COLO668 (cell line): ENCODE data around the gene PDGFA.

Experiments used
- DNase-seq: peaks from one replicate; lab custom pipeline; 2025; ENCODE audit not compliant: unreplicated experiment; lab: John Stamatoyannopoulos, UW

Gene PDGFA

GRCh38 chr7:519484-520390 is at the start of gene PDGFA:
Gene PDGFA, minus strand, starts transcription at chr7:519846. Its CDS starts 845 bp downstream, at chr7:519001.
- peak; percentile 85 for DNase-seq

GRCh38 chr7:568031-568951 is 48.6 kb upstream of the PDGFA start:
- no peak for DNase-seq

- DNase-seq: no peak
These were observed 47.7 kb upstream of the PDGFA start for GRCh38 chr7:567305-567883.

GRCh38 chr7:566100-566499 is 46.5 kb upstream of the PDGFA start:
- no peak for DNase-seq

GRCh38 chr7:564176-564865 is 44.7 kb upstream of the PDGFA start:
- no peak for DNase-seq

GRCh38 chr7:563629-564170 is 44.1 kb upstream of the PDGFA start:
- no peak for DNase-seq

GRCh38 chr7:562789-563628 is 43.4 kb upstream of the PDGFA start:
- DNase-seq: no peak

- DNase-seq: no peak
These were observed 42.7 kb upstream of the PDGFA start for GRCh38 chr7:562374-562675.

GRCh38 chr7:561631-562373 is 42.2 kb upstream of the PDGFA start:
- no peak for DNase-seq

GRCh38 chr7:560966-561630 is 41.5 kb upstream of the PDGFA start:
- DNase-seq: no peak

GRCh38 chr7:559396-559705 is 39.7 kb upstream of the PDGFA start:
- DNase-seq: no peak

GRCh38 chr7:557558-557881 is 37.9 kb upstream of the PDGFA start:
- no peak for DNase-seq

GRCh38 chr7:556837-557557 is 37.4 kb upstream of the PDGFA start:
- no peak for DNase-seq

- no peak for DNase-seq
These were observed 36.7 kb upstream of the PDGFA start for GRCh38 chr7:556291-556826.

GRCh38 chr7:555551-556160 is 36.0 kb upstream of the PDGFA start:
- no peak for DNase-seq

GRCh38 chr7:553636-554111 is 34.0 kb upstream of the PDGFA start:
- DNase-seq: no peak

GRCh38 chr7:552868-553635 is 33.4 kb upstream of the PDGFA start:
- peak; percentile 87 for DNase-seq
